ENCODE data around the gene ASTE1.

Gene ASTE1

GRCh38 chr3:130967281-130967680 lies 59.3 kb downstream of the ASTE1 start:
- Histone ChIP-seq H3K27ac (replicated peaks) (no peak overlapping the region), H3K4me3 (replicated peaks; ENCODE audit: insufficient read depth, low read length) (no peak overlapping the region), H3K27me3 (ENCODE audit: insufficient read depth, poor library complexity, severe bottlenecking) (no peaks in the 10 kb centered on the region)
- TF ChIP-seq, protein P1, sequence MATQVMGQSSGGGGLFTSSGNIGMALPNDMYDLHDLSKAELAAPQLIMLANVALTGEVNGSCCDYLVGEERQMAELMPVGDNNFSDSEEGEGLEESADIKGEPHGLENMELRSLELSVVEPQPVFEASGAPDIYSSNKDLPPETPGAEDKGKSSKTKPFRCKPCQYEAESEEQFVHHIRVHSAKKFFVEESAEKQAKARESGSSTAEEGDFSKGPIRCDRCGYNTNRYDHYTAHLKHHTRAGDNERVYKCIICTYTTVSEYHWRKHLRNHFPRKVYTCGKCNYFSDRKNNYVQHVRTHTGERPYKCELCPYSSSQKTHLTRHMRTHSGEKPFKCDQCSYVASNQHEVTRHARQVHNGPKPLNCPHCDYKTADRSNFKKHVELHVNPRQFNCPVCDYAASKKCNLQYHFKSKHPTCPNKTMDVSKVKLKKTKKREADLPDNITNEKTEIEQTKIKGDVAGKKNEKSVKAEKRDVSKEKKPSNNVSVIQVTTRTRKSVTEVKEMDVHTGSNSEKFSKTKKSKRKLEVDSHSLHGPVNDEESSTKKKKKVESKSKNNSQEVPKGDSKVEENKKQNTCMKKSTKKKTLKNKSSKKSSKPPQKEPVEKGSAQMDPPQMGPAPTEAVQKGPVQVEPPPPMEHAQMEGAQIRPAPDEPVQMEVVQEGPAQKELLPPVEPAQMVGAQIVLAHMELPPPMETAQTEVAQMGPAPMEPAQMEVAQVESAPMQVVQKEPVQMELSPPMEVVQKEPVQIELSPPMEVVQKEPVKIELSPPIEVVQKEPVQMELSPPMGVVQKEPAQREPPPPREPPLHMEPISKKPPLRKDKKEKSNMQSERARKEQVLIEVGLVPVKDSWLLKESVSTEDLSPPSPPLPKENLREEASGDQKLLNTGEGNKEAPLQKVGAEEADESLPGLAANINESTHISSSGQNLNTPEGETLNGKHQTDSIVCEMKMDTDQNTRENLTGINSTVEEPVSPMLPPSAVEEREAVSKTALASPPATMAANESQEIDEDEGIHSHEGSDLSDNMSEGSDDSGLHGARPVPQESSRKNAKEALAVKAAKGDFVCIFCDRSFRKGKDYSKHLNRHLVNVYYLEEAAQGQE (IDR thresholded peaks at IDR 0.05; ENCODE audit: insufficient replicate concordance, low read depth), result no peak
- no peak for TF ChIP-seq POLR2AphosphoS5 (IDR thresholded peaks at IDR 0.05; ENCODE audit: low read depth)
- DNase-seq (ENCODE audit: low read depth in 1 of 2, low spot score in 1 of 2), result no peak

GRCh38 chr3:130963878-130964277 lies 62.7 kb downstream of the ASTE1 start:
- H3K27me3 ChIP-seq (ENCODE audit: insufficient read depth, poor library complexity, severe bottlenecking), result no peaks in the 10 kb centered on the region
- H3K4me3 ChIP-seq (replicated peaks; ENCODE audit: insufficient read depth, low read length), result no peak overlapping the region
- peak; percentile 51 to 62 for DNase-seq (ENCODE audit: low read depth in 1 of 2, low spot score in 1 of 2)
- H3K27ac ChIP-seq (replicated peaks), result peak overlapping the region; percentile 25
- TF ChIP-seq SPI1 (IDR thresholded peaks at IDR 0.05; ENCODE audit: borderline replicate concordance, low read depth), result no peak
- no peak for TF ChIP-seq POLR2AphosphoS5 (IDR thresholded peaks at IDR 0.05; ENCODE audit: low read depth)
- TF ChIP-seq, protein P1 (IDR thresholded peaks at IDR 0.05; ENCODE audit: insufficient replicate concordance, low read depth), result no peak
- TF ChIP-seq, protein P2, sequence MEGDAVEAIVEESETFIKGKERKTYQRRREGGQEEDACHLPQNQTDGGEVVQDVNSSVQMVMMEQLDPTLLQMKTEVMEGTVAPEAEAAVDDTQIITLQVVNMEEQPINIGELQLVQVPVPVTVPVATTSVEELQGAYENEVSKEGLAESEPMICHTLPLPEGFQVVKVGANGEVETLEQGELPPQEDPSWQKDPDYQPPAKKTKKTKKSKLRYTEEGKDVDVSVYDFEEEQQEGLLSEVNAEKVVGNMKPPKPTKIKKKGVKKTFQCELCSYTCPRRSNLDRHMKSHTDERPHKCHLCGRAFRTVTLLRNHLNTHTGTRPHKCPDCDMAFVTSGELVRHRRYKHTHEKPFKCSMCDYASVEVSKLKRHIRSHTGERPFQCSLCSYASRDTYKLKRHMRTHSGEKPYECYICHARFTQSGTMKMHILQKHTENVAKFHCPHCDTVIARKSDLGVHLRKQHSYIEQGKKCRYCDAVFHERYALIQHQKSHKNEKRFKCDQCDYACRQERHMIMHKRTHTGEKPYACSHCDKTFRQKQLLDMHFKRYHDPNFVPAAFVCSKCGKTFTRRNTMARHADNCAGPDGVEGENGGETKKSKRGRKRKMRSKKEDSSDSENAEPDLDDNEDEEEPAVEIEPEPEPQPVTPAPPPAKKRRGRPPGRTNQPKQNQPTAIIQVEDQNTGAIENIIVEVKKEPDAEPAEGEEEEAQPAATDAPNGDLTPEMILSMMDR (IDR thresholded peaks at IDR 0.05; ENCODE audit: insufficient read depth, low read length), result no peak
- no peak for TF ChIP-seq GABPA (IDR thresholded peaks at IDR 0.05; ENCODE audit: low read depth)

Data from HL-60 (cell line).